ENCODE results near the gene WNT11. TPM values are rescaled to one million over a fixed set of nuclear protein-coding genes. Genes with fewer than 3 reads are reported as not detected.

Gene WNT11
- polyA plus RNA-seq, 1 donor from 2014 or later, result 2.3 TPM

DNA sequence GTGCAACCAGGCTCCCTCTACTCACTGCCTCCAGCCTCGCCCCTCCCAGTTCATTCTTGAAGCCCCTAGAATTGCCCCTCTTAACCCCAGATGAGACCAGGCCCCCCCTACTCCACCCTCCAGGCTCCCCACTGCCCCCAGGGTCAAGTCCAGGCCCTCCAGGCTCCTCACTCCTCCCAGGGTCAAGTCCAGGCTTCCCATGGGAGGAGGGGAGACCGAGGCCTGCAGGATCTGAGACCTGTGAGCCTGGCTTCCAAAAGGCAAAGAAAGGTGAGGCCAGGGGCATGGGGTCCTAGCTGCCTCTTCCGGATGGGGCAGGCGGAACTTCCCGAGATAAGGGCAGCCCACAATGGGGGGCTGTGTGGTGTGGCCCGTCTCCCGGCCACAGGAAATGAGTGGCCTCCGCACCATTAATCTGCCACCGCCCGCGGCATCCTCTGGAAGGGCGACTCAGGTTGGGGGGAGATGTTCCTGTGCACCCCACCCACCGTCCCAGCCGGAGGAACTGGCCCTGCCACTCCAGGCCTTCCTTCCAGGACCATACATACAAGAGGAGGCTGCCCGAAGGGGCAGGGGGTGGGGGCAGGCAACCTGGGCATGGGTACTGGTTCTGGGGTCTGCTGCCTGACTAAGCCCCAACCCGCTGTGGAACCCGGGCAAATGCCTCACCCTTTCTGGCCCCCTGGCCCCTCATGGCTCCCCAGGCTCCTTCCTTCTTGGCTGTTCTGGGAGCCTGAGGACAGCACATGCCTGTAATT lies 35.1 kb upstream of the WNT11 start:
- TF ChIP-seq, protein P1, sequence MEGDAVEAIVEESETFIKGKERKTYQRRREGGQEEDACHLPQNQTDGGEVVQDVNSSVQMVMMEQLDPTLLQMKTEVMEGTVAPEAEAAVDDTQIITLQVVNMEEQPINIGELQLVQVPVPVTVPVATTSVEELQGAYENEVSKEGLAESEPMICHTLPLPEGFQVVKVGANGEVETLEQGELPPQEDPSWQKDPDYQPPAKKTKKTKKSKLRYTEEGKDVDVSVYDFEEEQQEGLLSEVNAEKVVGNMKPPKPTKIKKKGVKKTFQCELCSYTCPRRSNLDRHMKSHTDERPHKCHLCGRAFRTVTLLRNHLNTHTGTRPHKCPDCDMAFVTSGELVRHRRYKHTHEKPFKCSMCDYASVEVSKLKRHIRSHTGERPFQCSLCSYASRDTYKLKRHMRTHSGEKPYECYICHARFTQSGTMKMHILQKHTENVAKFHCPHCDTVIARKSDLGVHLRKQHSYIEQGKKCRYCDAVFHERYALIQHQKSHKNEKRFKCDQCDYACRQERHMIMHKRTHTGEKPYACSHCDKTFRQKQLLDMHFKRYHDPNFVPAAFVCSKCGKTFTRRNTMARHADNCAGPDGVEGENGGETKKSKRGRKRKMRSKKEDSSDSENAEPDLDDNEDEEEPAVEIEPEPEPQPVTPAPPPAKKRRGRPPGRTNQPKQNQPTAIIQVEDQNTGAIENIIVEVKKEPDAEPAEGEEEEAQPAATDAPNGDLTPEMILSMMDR (IDR thresholded peaks at IDR 0.05; ENCODE audit: poor library complexity, severe bottlenecking), result no peak
- TF ChIP-seq, protein P2, sequence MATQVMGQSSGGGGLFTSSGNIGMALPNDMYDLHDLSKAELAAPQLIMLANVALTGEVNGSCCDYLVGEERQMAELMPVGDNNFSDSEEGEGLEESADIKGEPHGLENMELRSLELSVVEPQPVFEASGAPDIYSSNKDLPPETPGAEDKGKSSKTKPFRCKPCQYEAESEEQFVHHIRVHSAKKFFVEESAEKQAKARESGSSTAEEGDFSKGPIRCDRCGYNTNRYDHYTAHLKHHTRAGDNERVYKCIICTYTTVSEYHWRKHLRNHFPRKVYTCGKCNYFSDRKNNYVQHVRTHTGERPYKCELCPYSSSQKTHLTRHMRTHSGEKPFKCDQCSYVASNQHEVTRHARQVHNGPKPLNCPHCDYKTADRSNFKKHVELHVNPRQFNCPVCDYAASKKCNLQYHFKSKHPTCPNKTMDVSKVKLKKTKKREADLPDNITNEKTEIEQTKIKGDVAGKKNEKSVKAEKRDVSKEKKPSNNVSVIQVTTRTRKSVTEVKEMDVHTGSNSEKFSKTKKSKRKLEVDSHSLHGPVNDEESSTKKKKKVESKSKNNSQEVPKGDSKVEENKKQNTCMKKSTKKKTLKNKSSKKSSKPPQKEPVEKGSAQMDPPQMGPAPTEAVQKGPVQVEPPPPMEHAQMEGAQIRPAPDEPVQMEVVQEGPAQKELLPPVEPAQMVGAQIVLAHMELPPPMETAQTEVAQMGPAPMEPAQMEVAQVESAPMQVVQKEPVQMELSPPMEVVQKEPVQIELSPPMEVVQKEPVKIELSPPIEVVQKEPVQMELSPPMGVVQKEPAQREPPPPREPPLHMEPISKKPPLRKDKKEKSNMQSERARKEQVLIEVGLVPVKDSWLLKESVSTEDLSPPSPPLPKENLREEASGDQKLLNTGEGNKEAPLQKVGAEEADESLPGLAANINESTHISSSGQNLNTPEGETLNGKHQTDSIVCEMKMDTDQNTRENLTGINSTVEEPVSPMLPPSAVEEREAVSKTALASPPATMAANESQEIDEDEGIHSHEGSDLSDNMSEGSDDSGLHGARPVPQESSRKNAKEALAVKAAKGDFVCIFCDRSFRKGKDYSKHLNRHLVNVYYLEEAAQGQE (IDR thresholded peaks at IDR 0.05; ENCODE audit: borderline replicate concordance), result no peak
- no peak for TF ChIP-seq TAF1 (IDR thresholded peaks at IDR 0.05; ENCODE audit: low read depth)
- TF ChIP-seq MXI1 (conservative IDR thresholded peaks at IDR 0.05; ENCODE audit: poor library complexity, severe bottlenecking), result no peak
- no peak for TF ChIP-seq EZH2 (IDR thresholded peaks at IDR 0.05; ENCODE audit: borderline replicate concordance, insufficient read depth, low read length, poor library complexity, severe bottlenecking)
- TF ChIP-seq RAD21 (conservative IDR thresholded peaks at IDR 0.05), result no peak

DNA sequence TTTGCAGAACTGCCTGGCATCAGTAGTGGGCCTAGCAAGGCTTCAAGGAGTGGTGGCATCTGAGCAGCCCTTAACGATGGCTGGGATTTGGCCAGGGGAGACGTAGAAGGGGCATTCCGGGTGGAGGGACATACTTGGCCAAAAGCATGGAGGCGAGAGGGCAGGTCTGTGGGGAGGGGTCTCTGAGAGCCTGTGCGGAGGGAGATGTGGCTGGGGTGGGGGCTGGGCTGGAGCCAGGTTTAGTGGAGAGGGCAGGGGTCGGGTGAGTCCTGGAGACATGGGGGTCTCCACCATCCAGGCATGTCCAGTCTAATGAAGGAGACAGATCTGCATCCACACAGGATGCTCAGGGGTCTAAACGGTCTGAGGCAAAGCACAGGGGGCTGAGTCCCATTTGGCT lies 34.4 kb upstream of the WNT11 start:
- H3F3A ChIP-seq (ENCODE audit: insufficient read depth, low read length, poor library complexity, severe bottlenecking), result no peaks in the 10 kb centered on the region
- H3K27me3 ChIP-seq (ENCODE audit: insufficient read depth, low read depth, low read length), result no peaks in the 10 kb centered on the region
- no peak overlapping the region for H3K4me2 ChIP-seq (ENCODE audit: low read length)
- no peaks in the 10 kb centered on the region for H3K9me3 ChIP-seq (ENCODE audit: low read length)
- H3K79me2 ChIP-seq (replicated peaks; ENCODE audit: insufficient read depth, low read length), result no peaks in the 10 kb centered on the region
- H4K20me1 ChIP-seq (ENCODE audit: insufficient read depth), result no peaks in the 10 kb centered on the region
- H3K27ac ChIP-seq (ENCODE audit: low read length), result no peak overlapping the region
- no peak for TF ChIP-seq TAF1 (IDR thresholded peaks at IDR 0.05; ENCODE audit: low read depth)
- TF ChIP-seq RAD21 (conservative IDR thresholded peaks at IDR 0.05), result no peak
- no peak for TF ChIP-seq EZH2 (IDR thresholded peaks at IDR 0.05; ENCODE audit: borderline replicate concordance, insufficient read depth, low read length, poor library complexity, severe bottlenecking)
- TF ChIP-seq MXI1 (conservative IDR thresholded peaks at IDR 0.05; ENCODE audit: poor library complexity, severe bottlenecking), result no peak
- TF ChIP-seq POLR2AphosphoS5 (IDR thresholded peaks at IDR 0.05), result no peak
- no peak overlapping the region for H2AFZ ChIP-seq (ENCODE audit: low read depth, low read length)
- H3K4me3 ChIP-seq (ENCODE audit: low read length), result no peak overlapping the region
- no peaks in the 10 kb centered on the region for H3K36me3 ChIP-seq (ENCODE audit: insufficient read depth, low read length)
- H3K9me2 ChIP-seq (ENCODE audit: insufficient read depth, low read length), result no peaks in the 10 kb centered on the region
- no peak overlapping the region for H3K9ac ChIP-seq (ENCODE audit: low read length)

More for the DNA sequence above, 35.1 kb upstream of the WNT11 start:
- H3K4me2 ChIP-seq (ENCODE audit: low read length), result no peak overlapping the region
- no peaks in the 10 kb centered on the region for H3F3A ChIP-seq (ENCODE audit: insufficient read depth, low read length, poor library complexity, severe bottlenecking)
- no peak overlapping the region for H3K4me3 ChIP-seq (ENCODE audit: low read length)
- H3K9me2 ChIP-seq (ENCODE audit: insufficient read depth, low read length), result no peaks in the 10 kb centered on the region
- H3K36me3 ChIP-seq (ENCODE audit: insufficient read depth, low read length), result no peaks in the 10 kb centered on the region
- H3K9me3 ChIP-seq (ENCODE audit: low read length), result no peaks in the 10 kb centered on the region
- H3K9ac ChIP-seq (ENCODE audit: low read length), result no peak overlapping the region
- H4K20me1 ChIP-seq (ENCODE audit: insufficient read depth), result no peaks in the 10 kb centered on the region
- H2AFZ ChIP-seq (ENCODE audit: low read depth, low read length), result no peak overlapping the region
- H3K27me3 ChIP-seq (ENCODE audit: insufficient read depth, low read depth, low read length), result no peaks in the 10 kb centered on the region
- no peak overlapping the region for H3K27ac ChIP-seq (ENCODE audit: low read length)
- no peaks in the 10 kb centered on the region for H3K79me2 ChIP-seq (replicated peaks; ENCODE audit: insufficient read depth, low read length)

DNA sequence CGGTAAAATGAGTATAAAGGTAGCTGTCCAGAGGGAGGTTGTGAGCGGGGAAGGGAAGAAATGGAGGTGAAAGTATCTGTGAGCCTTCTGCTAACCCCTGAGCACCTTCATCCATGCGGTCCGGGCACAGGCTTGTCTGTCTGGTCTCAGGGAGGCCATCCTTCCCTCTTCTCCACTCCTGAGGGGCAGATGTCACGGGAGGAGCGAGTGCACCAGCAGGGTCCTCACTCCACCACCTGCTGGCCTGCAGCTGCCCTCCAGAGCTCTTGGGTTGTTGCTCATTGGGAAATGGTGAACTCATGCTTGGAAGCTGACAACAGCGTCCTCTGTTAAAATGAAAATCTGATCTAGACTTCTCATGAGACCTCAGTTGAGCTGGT lies 33.8 kb upstream of the WNT11 start:
- H3K27ac ChIP-seq (ENCODE audit: low read length), result no peak overlapping the region
- H3K27me3 ChIP-seq (ENCODE audit: insufficient read depth, low read depth, low read length), result no peaks in the 10 kb centered on the region
- H3K9me2 ChIP-seq (ENCODE audit: insufficient read depth, low read length), result no peaks in the 10 kb centered on the region
- H3K9me3 ChIP-seq (ENCODE audit: low read length), result no peaks in the 10 kb centered on the region
- no peak overlapping the region for H2AFZ ChIP-seq (ENCODE audit: low read depth, low read length)
- H3K9ac ChIP-seq (ENCODE audit: low read length), result no peak overlapping the region
- no peak overlapping the region for H3K4me3 ChIP-seq (ENCODE audit: low read length)
- no peaks in the 10 kb centered on the region for H3K79me2 ChIP-seq (replicated peaks; ENCODE audit: insufficient read depth, low read length)
- no peaks in the 10 kb centered on the region for H3F3A ChIP-seq (ENCODE audit: insufficient read depth, low read length, poor library complexity, severe bottlenecking)
- no peaks in the 10 kb centered on the region for H3K36me3 ChIP-seq (ENCODE audit: insufficient read depth, low read length)
- no peaks in the 10 kb centered on the region for H4K20me1 ChIP-seq (ENCODE audit: insufficient read depth)
- no peak overlapping the region for H3K4me2 ChIP-seq (ENCODE audit: low read length)
- TF ChIP-seq, protein P2 (IDR thresholded peaks at IDR 0.05; ENCODE audit: borderline replicate concordance), result no peak
- no peak for TF ChIP-seq EP300 (conservative IDR thresholded peaks at IDR 0.05; ENCODE audit: poor library complexity, severe bottlenecking)
- TF ChIP-seq EZH2 (IDR thresholded peaks at IDR 0.05; ENCODE audit: borderline replicate concordance, insufficient read depth, low read length, poor library complexity, severe bottlenecking), result no peak
- TF ChIP-seq RAD21 (conservative IDR thresholded peaks at IDR 0.05), result no peak
- TF ChIP-seq TAF1 (IDR thresholded peaks at IDR 0.05; ENCODE audit: low read depth), result no peak
- TF ChIP-seq, protein P1 (IDR thresholded peaks at IDR 0.05; ENCODE audit: poor library complexity, severe bottlenecking), result no peak
- no peak for TF ChIP-seq MXI1 (conservative IDR thresholded peaks at IDR 0.05; ENCODE audit: poor library complexity, severe bottlenecking)
